Measurements from ENCODE around the gene CETP.

The CETP gene

GRCh38 chr16:57025941-57026777 lies 64.4 kb downstream of the CETP start:
- Histone ChIP-seq H3K27ac (ENCODE audit: low read depth, low read length, severe bottlenecking) (no peak overlapping the region), H3K4me1 (ENCODE audit: control insufficient read depth, insufficient read depth, low read length, poor library complexity, severe bottlenecking) (no peaks in the 10 kb centered on the region), H3K9me3 (ENCODE audit: control insufficient read depth, low read length) (no peaks in the 10 kb centered on the region), H3K4me3 (ENCODE audit: extremely low read depth, insufficient read depth, low read length, poor library complexity, severe bottlenecking) (no peak overlapping the region), H3K36me3 (ENCODE audit: control insufficient read depth, insufficient read depth, low read length) (no peaks in the 10 kb centered on the region)
- WGBS, 2 experiments (ENCODE audit: insufficient coverage in 2 of 2): 93 to 95% methylated on average over 13 to 18 of the region's 21 CpGs

GRCh38 chr16:57026778-57027062 lies 65.0 kb downstream of the CETP start:
- Histone ChIP-seq H3K4me3 (ENCODE audit: extremely low read depth, insufficient read depth, low read length, poor library complexity, severe bottlenecking) (no peak overlapping the region), H3K36me3 (ENCODE audit: control insufficient read depth, insufficient read depth, low read length) (no peaks in the 10 kb centered on the region), H3K9me3 (ENCODE audit: control insufficient read depth, low read length) (no peaks in the 10 kb centered on the region), H3K27ac (ENCODE audit: low read depth, low read length, severe bottlenecking) (no peak overlapping the region), H3K4me1 (ENCODE audit: control insufficient read depth, insufficient read depth, low read length, poor library complexity, severe bottlenecking) (no peaks in the 10 kb centered on the region)
- 80 to 90% methylated on average over 1 of the region's 3 CpGs for WGBS, 2 experiments (ENCODE audit: insufficient coverage in 2 of 2)

- WGBS, 2 experiments (ENCODE audit: insufficient coverage in 2 of 2): 82% methylated on average over 2 of the region's 2 CpGs; no CpG with 5 or more reads in 1 of the 2 experiments
- Histone ChIP-seq H3K4me1 (ENCODE audit: control insufficient read depth, insufficient read depth, low read length, poor library complexity, severe bottlenecking) (no peaks in the 10 kb centered on the region), H3K4me3 (ENCODE audit: extremely low read depth, insufficient read depth, low read length, poor library complexity, severe bottlenecking) (no peak overlapping the region), H3K9me3 (ENCODE audit: control insufficient read depth, low read length) (no peaks in the 10 kb centered on the region), H3K27ac (ENCODE audit: low read depth, low read length, severe bottlenecking) (no peak overlapping the region), H3K36me3 (ENCODE audit: control insufficient read depth, insufficient read depth, low read length) (no peaks in the 10 kb centered on the region)
Measured at GRCh38 chr16:57027067-57027466, 65.3 kb downstream of the CETP start.

- Histone ChIP-seq H3K36me3 (ENCODE audit: control insufficient read depth, insufficient read depth, low read length) (no peaks in the 10 kb centered on the region), H3K4me3 (ENCODE audit: extremely low read depth, insufficient read depth, low read length, poor library complexity, severe bottlenecking) (no peak overlapping the region), H3K9me3 (ENCODE audit: control insufficient read depth, low read length) (no peaks in the 10 kb centered on the region), H3K27ac (ENCODE audit: low read depth, low read length, severe bottlenecking) (no peak overlapping the region), H3K4me1 (ENCODE audit: control insufficient read depth, insufficient read depth, low read length, poor library complexity, severe bottlenecking) (no peaks in the 10 kb centered on the region)
- WGBS, 2 experiments (ENCODE audit: insufficient coverage in 2 of 2): 75 to 100% methylated on average over 1 to 3 of the region's 4 CpGs
Measured at GRCh38 chr16:57028086-57028485, 66.3 kb downstream of the CETP start.

GRCh38 chr16:57029161-57030160 lies 67.7 kb downstream of the CETP start:
- Histone ChIP-seq H3K9me3 (ENCODE audit: control insufficient read depth, low read length) (no peaks in the 10 kb centered on the region), H3K4me3 (ENCODE audit: extremely low read depth, insufficient read depth, low read length, poor library complexity, severe bottlenecking) (no peak overlapping the region), H3K4me1 (ENCODE audit: control insufficient read depth, insufficient read depth, low read length, poor library complexity, severe bottlenecking) (no peaks in the 10 kb centered on the region), H3K36me3 (ENCODE audit: control insufficient read depth, insufficient read depth, low read length) (no peaks in the 10 kb centered on the region), H3K27ac (ENCODE audit: low read depth, low read length, severe bottlenecking) (no peak overlapping the region)
- WGBS, 2 experiments (ENCODE audit: insufficient coverage in 2 of 2): 95% methylated on average over 14 to 15 of the region's 16 CpGs

GRCh38 chr16:57030346-57030902 lies 68.7 kb downstream of the CETP start:
- H3K27ac ChIP-seq (ENCODE audit: low read depth, low read length, severe bottlenecking): no peak overlapping the region
- no peaks in the 10 kb centered on the region for H3K9me3 ChIP-seq (ENCODE audit: control insufficient read depth, low read length)
- H3K4me1 ChIP-seq (ENCODE audit: control insufficient read depth, insufficient read depth, low read length, poor library complexity, severe bottlenecking): no peaks in the 10 kb centered on the region
- WGBS, 2 experiments (ENCODE audit: insufficient coverage in 2 of 2): 100% methylated on average over 2 of the region's 2 CpGs
- no peak overlapping the region for H3K4me3 ChIP-seq (ENCODE audit: extremely low read depth, insufficient read depth, low read length, poor library complexity, severe bottlenecking)
- no peaks in the 10 kb centered on the region for H3K36me3 ChIP-seq (ENCODE audit: control insufficient read depth, insufficient read depth, low read length)

GRCh38 chr16:57031156-57031555 lies 69.4 kb downstream of the CETP start:
- H3K27ac ChIP-seq (ENCODE audit: low read depth, low read length, severe bottlenecking): no peak overlapping the region
- no peaks in the 10 kb centered on the region for H3K36me3 ChIP-seq (ENCODE audit: control insufficient read depth, insufficient read depth, low read length)
- WGBS, 2 experiments (ENCODE audit: insufficient coverage in 2 of 2): 80 to 83% methylated on average over 2 to 3 of the region's 4 CpGs
- no peaks in the 10 kb centered on the region for H3K4me1 ChIP-seq (ENCODE audit: control insufficient read depth, insufficient read depth, low read length, poor library complexity, severe bottlenecking)
- no peak overlapping the region for H3K4me3 ChIP-seq (ENCODE audit: extremely low read depth, insufficient read depth, low read length, poor library complexity, severe bottlenecking)
- H3K9me3 ChIP-seq (ENCODE audit: control insufficient read depth, low read length): no peaks in the 10 kb centered on the region

GRCh38 chr16:57032346-57032745 lies 70.6 kb downstream of the CETP start:
- Histone ChIP-seq H3K4me3 (ENCODE audit: extremely low read depth, insufficient read depth, low read length, poor library complexity, severe bottlenecking) (no peak overlapping the region), H3K36me3 (ENCODE audit: control insufficient read depth, insufficient read depth, low read length) (no peaks in the 10 kb centered on the region), H3K4me1 (ENCODE audit: control insufficient read depth, insufficient read depth, low read length, poor library complexity, severe bottlenecking) (peaks cover 3% of the 10 kb centered on the region), H3K9me3 (ENCODE audit: control insufficient read depth, low read length) (no peaks in the 10 kb centered on the region), H3K27ac (ENCODE audit: low read depth, low read length, severe bottlenecking) (no peak overlapping the region)

- Histone ChIP-seq H3K4me3 (ENCODE audit: extremely low read depth, insufficient read depth, low read length, poor library complexity, severe bottlenecking) (no peak overlapping the region), H3K4me1 (ENCODE audit: control insufficient read depth, insufficient read depth, low read length, poor library complexity, severe bottlenecking) (peaks cover 4% of the 10 kb centered on the region), H3K9me3 (ENCODE audit: control insufficient read depth, low read length) (no peaks in the 10 kb centered on the region), H3K27ac (ENCODE audit: low read depth, low read length, severe bottlenecking) (no peak overlapping the region), H3K36me3 (ENCODE audit: control insufficient read depth, insufficient read depth, low read length) (no peaks in the 10 kb centered on the region)
- WGBS, 2 experiments (ENCODE audit: insufficient coverage in 2 of 2): 85 to 91% methylated on average over 5 of the region's 5 CpGs
Measured at GRCh38 chr16:57032931-57033330, 71.2 kb downstream of the CETP start.
